CD14-positive monocyte (primary cell): ENCODE data around the gene EGF. TPM values are rescaled to one million over a fixed set of nuclear protein-coding genes. Genes with fewer than 3 reads are reported as not detected.

Experiments used
- DNase-seq, 3 donors: peaks; one replicate each; pipeline ENCODE4 v3.0.0-alpha.2; 2011 to 2022
- H2AFZ ChIP-seq: 2 replicates; pipeline ENCODE4 v1.6.0; 2012; ENCODE audit warnings: mild to moderate bottlenecking, low read depth, low read length, inconsistent platforms; ENCODE audit not compliant: insufficient read depth, poor library complexity, severe bottlenecking
- H3K27ac ChIP-seq, 2 donors: 1 replicate in 1 of 2; 2 replicates in 1 of 2; pipeline ENCODE4 v1.5.1; 2012 to 2013; ENCODE audit warnings: low read length in 2 of 2, control low read depth in 1 of 2, inconsistent platforms in 1 of 2, low read depth in 1 of 2, mild to moderate bottlenecking in 1 of 2
- H3K27me3 ChIP-seq, 2 donors: one replicate each; pipeline versions ENCODE4 v1.6.0 to v1.6.1; 2011 to 2013; ENCODE audit warnings: low read length in 2 of 2; ENCODE audit not compliant: control insufficient read depth in 2 of 2, insufficient read depth in 2 of 2
- H3K36me3 ChIP-seq, 2 donors: replicated peaks in 1 of 2; 1 replicate in 1 of 2; 2 replicates in 1 of 2; pipeline versions ENCODE4 v1.5.1 to v1.6.1; 2012 to 2013; ENCODE audit warnings: low read length in 2 of 2, control low read depth in 1 of 2, inconsistent platforms in 1 of 2, mild to moderate bottlenecking in 1 of 2; ENCODE audit not compliant: insufficient read depth in 2 of 2, control insufficient read depth in 1 of 2
- H3K4me1 ChIP-seq, 2 donors: 1 replicate in 1 of 2; 2 replicates in 1 of 2; pipeline versions ENCODE4 v1.5.1 to v1.6.1; 2012 to 2013; ENCODE audit warnings: low read length in 2 of 2, control low read depth in 1 of 2, inconsistent platforms in 1 of 2, mild to moderate bottlenecking in 1 of 2, moderate library complexity in 1 of 2; ENCODE audit not compliant: insufficient read depth in 2 of 2, control insufficient read depth in 1 of 2
- H3K4me2 ChIP-seq: replicated peaks from 2 replicates; pipeline ENCODE3; 2012; ENCODE audit warnings: low read length, moderate library complexity, mild to moderate bottlenecking; ENCODE audit not compliant: poor library complexity, severe bottlenecking; ENCODE audit errors: extremely low read depth
- H3K4me3 ChIP-seq, 3 experiments: fragments of 200-600 bp in 1 of 3; sonication (generic) in 1 of 3; replicated peaks in 1 of 3; 1 replicate in 2 of 3; 2 replicates in 1 of 3; pipeline ENCODE4 v1.5.1; 2011 to 2013; ENCODE audit warnings: low read length in 3 of 3, mild to moderate bottlenecking in 3 of 3, control low read depth in 2 of 3, low read depth in 2 of 3, inconsistent platforms in 1 of 3, moderate library complexity in 1 of 3
- H3K79me2 ChIP-seq: 2 replicates; pipeline ENCODE4 v1.6.0; 2012; ENCODE audit warnings: mild to moderate bottlenecking, control low read depth, inconsistent platforms, low read length, moderate library complexity; ENCODE audit not compliant: insufficient read depth
- H3K9ac ChIP-seq: 2 replicates; pipeline ENCODE4 v1.6.0; 2017; ENCODE audit warnings: low read length, mild to moderate bottlenecking; ENCODE audit not compliant: insufficient read depth, poor library complexity, severe bottlenecking
- H3K9me3 ChIP-seq, 2 donors: replicated peaks in 1 of 2; 1 replicate in 1 of 2; 2 replicates in 1 of 2; pipeline versions ENCODE4 v1.5.1 to v1.6.1; 2012 to 2013; ENCODE audit warnings: low read length in 2 of 2, control low read depth in 1 of 2; ENCODE audit not compliant: control insufficient read depth in 1 of 2, insufficient read depth in 1 of 2
- H4K20me1 ChIP-seq: 2 replicates; pipeline ENCODE4 v1.6.0; 2012; ENCODE audit warnings: mild to moderate bottlenecking, low read length, control low read depth, moderate library complexity; ENCODE audit not compliant: insufficient read depth
- H3K27ac Mint-ChIP-seq, 7 donors: one replicate each; pipeline ENCODE4 v1.8.0; 2020; ENCODE audit warnings: mild to moderate bottlenecking in 7 of 7, mixed read lengths in 7 of 7, moderate library complexity in 6 of 7, inconsistent platforms in 2 of 7
- H3K27me3 Mint-ChIP-seq, 3 donors: one replicate each; pipeline ENCODE4 v1.8.0; 2021 to 2022; ENCODE audit warnings: low read depth in 3 of 3, mild to moderate bottlenecking in 3 of 3, mixed read lengths in 3 of 3, moderate library complexity in 3 of 3, inconsistent platforms in 1 of 3
- H3K36me3 Mint-ChIP-seq, 2 donors: one replicate each; pipeline ENCODE4 v1.8.0; 2020; ENCODE audit warnings: mixed read lengths in 2 of 2, inconsistent platforms in 1 of 2, mild to moderate bottlenecking in 1 of 2
- H3K4me1 Mint-ChIP-seq: one replicate; pipeline ENCODE4 v1.8.0; 2020; ENCODE audit warnings: mild to moderate bottlenecking, mixed read lengths
- H3K4me3 Mint-ChIP-seq, 2 donors: one replicate each; pipeline ENCODE4 v1.8.0; 2020; ENCODE audit warnings: mild to moderate bottlenecking in 2 of 2, mixed read lengths in 2 of 2, moderate library complexity in 1 of 2
- H3K9me3 Mint-ChIP-seq, 7 donors: one replicate each; pipeline ENCODE4 v1.8.0; 2020 to 2022; ENCODE audit warnings: mixed read lengths in 7 of 7, mild to moderate bottlenecking in 6 of 7, moderate library complexity in 6 of 7, inconsistent platforms in 2 of 7
- CTCF ChIP-seq: fragments of 200-600 bp; IDR thresholded peaks from one replicate; pipeline ENCODE4 v1.8.0; 2022; ENCODE audit warnings: antibody characterized with exemption, mild to moderate bottlenecking
- WGBS: methylation state at CpG from one replicate; pipeline ENCODE4 v1.1.5; 2013; ENCODE audit warnings: missing lambda C conversion rate; ENCODE audit not compliant: insufficient coverage; 5-methylcytosine and 5-hydroxymethylcytosine counted together
- intact Hi-C, 2 donors: fragments of 100-400 bp; cut with micrococcal nuclease; formaldehyde crosslinking; loops; one replicate each; pipeline versions ENCODE4 v1.15.0 to v1.15.1; 2023
- polyA plus RNA-seq, 3 donors: library from polyadenylated mRNA; depleted of rRNA in 1 of 3; unstranded in 2 of 3; stranded (reverse) in 1 of 3; fragments of 300-500 nt in 2 of 3; fragments of >200 nt in 1 of 3; fragmentation: Illumina TruSeq in 2 of 3; gene quantifications; 1 replicate in 2 of 3; 2 replicates in 1 of 3; pipeline ENCODE4 v1.2.3, GENCODE V29; 2012 to 2021

Gene EGF
- polyA plus RNA-seq, 3 donors: 0.17 to 4.8 TPM; not detected in 1

GRCh38 chr4:109989618-109990017 is 76.9 kb downstream of the EGF start:
- Histone ChIP-seq H3K27ac (peak overlapping the region in 1 of 2 donors; percentile 77), H3K4me1 (peaks cover 56% of the 10 kb centered on the region in 2 donors), H3K79me2 (no peaks in the 10 kb centered on the region), H4K20me1 (no peaks in the 10 kb centered on the region), H3K4me3 (peak overlapping the region in 1 of 3 experiments; percentile 1), H2AFZ (no peak overlapping the region), H3K4me2 (peak overlapping the region; percentile 16), H3K27me3 (no peaks in the 10 kb centered on the region), H3K9ac (no peak overlapping the region), H3K9me3 (peaks cover 5 to 8% of the 10 kb centered on the region in 2 donors), H3K36me3 (no peaks in the 10 kb centered on the region)
- Mint-ChIP-seq H3K27ac (peak overlapping the region in 6 of 7 donors; percentile 77 to 98 (median 92)), H3K4me3 (no peak overlapping the region), H3K4me1 (peaks cover 49% of the 10 kb centered on the region), H3K36me3 (no peaks in the 10 kb centered on the region), H3K27me3 (peaks cover 0 to 2% (median 0%) of the 10 kb centered on the region in 3 donors), H3K9me3 (peaks cover 3 to 14% (median 12%) of the 10 kb centered on the region in 7 donors)
- TF ChIP-seq CTCF: no peak
- intact Hi-C loops: loop anchor here in 1 of 2 donors (10.0 kb wide), 1 partner anchor 325 kb away; no protein-coding TSS in a partner anchor
- DNase-seq: no peak
- WGBS: no CpG with 5 or more reads among the region's 6 CpGs

DNA sequence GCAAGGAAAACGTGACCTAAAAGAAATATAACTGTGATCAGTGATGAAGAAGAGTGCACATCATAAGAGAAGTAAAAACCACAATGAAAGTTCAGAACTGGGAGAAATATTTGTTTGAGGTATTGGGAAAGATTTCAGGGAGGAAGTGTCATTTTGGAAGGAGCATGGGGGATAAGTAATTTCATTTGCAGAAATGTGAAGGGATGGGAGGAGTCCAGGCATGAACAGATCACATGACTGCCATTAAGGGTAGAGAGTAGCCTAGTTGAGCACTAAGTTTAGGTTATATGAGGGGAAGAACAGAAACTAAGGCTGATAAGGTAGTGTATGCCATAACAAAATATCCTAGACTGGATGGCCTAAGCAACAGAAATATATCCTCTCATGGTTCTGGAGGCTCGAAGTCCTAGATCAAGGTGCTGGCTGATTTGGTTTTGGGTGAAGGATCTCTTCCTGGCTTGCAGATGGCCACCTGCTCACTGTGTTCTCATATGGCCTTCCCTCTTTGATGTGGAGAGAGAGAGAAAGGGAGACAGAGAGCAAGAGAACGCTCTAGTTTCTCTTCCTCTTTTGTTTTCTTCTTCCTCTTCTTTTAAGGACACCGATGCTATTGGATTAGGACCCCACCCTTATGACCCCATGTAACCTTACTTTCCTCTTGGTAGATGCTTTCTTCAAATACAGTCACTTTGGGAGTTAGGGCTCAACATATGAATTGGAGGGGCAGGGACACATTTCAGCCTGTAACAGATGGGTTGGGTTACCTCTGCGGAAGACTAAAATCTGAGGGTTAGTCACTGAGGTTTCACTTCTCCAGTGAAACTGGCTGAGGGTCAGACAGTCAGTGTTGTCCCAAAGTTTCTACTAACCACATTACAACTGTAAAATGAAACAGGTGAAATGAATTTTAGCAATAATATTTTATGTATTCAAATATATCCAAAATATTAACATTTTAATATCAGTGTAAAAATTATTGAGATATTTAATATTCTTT is 77.9 kb downstream of the EGF start:
- Mint-ChIP-seq H3K4me1 (peaks cover 53% of the 10 kb centered on the region), H3K36me3 (no peaks in the 10 kb centered on the region), H3K27ac (peak overlapping the region; percentile 87 to 98 (median 93)), H3K9me3 (peaks cover 3 to 14% (median 12%) of the 10 kb centered on the region in 7 donors), H3K27me3 (peaks cover 0 to 2% (median 0%) of the 10 kb centered on the region in 3 donors), H3K4me3 (peak overlapping the region in 1 of 2 donors; percentile 36)
- H3K79me2 ChIP-seq: no peaks in the 10 kb centered on the region
- no peak for TF ChIP-seq CTCF
- no peaks in the 10 kb centered on the region for H4K20me1 ChIP-seq
- H3K27me3 ChIP-seq: no peaks in the 10 kb centered on the region
- H3K9ac ChIP-seq: no peak overlapping the region
- H3K4me3 ChIP-seq: peak overlapping the region in 1 of 3 experiments; percentile 1
- 0% methylated on average over 1 of the region's 5 CpGs for WGBS
- intact Hi-C loops: loop anchor here in 1 of 2 donors (10.0 kb wide), 1 partner anchor 324 kb away; no protein-coding TSS in a partner anchor
- H3K27ac ChIP-seq: peak overlapping the region; percentile 48 to 77
- no peak overlapping the region for H2AFZ ChIP-seq
- DNase-seq: peak; percentile 70 to 81 (median 81)
- H3K9me3 ChIP-seq: peaks cover 5 to 8% of the 10 kb centered on the region in 2 donors
- H3K4me2 ChIP-seq: peak overlapping the region; percentile 16
- peaks cover 63 to 66% of the 10 kb centered on the region in 2 donors for H3K4me1 ChIP-seq
- H3K36me3 ChIP-seq: no peaks in the 10 kb centered on the region
